Colonic mucosa (tissue), 4 donors: ENCODE results near the gene SRPK2. TPM values are rescaled to one million over a fixed set of nuclear protein-coding genes. Genes with fewer than 3 reads are reported as not detected.
"Not testable (repeated sequence)": the region's sequence is repeated elsewhere in the genome, so short reads cannot be mapped to it uniquely, and the experiment has no call there.

Experiments
- DNase-seq: peaks from one replicate; pipeline ENCODE4 v3.0.0-alpha.2; 2020
- H3K27ac ChIP-seq: fragments of 200-600 bp; one replicate; pipeline ENCODE4 v1.8.0; 2021
- H3K27me3 ChIP-seq: fragments of 200-600 bp; one replicate; pipeline ENCODE4 v1.8.0; 2021
- H3K36me3 ChIP-seq: fragments of 200-600 bp; one replicate; pipeline ENCODE4 v1.8.0; 2021
- H3K4me1 ChIP-seq: fragments of 200-600 bp; one replicate; pipeline ENCODE4 v1.8.0; 2021; ENCODE audit warnings: mild to moderate bottlenecking
- H3K4me3 ChIP-seq: fragments of 200-600 bp; one replicate; pipeline ENCODE4 v1.8.0; 2021
- H3K9ac ChIP-seq, 2 donors: one replicate each; pipeline ENCODE4 v1.7.0; 2013; ENCODE audit warnings: control low read depth in 2 of 2, low read depth in 2 of 2, low read length in 2 of 2
- H3K9me3 ChIP-seq: fragments of 200-600 bp; one replicate; pipeline ENCODE4 v1.8.0; 2021
- intact Hi-C: fragments of 100-400 bp; cut with DNase I; formaldehyde crosslinking; loops from one replicate; pipeline ENCODE4 v1.14.1; 2022
- total RNA-seq, 2 donors: library from RNA; stranded (reverse); fragmentation: NEBNext Ultra II Directional in 1 of 2; extraction: Animal tissue kit (Norgen Biotek cat#: 25700) in 1 of 2; gene quantifications; one replicate each; pipeline ENCODE4 v1.2.1, GENCODE V29; 2021
- TF ChIP-seq, protein P1 (sequence below): fragments of 200-600 bp; IDR thresholded peaks from one replicate; pipeline ENCODE4 v1.8.0; 2022; ENCODE audit warnings: antibody characterized with exemption, mild to moderate bottlenecking
- donor health status: healthy.
- donor health status: DM: no; HTN: no; CAD: no.
- donor health status: DM: no; HTN: no; CAD: no.

SRPK2 gene
- total RNA-seq, 2 donors from 2014 or later: 25.0 to 30.1 TPM

DNA sequence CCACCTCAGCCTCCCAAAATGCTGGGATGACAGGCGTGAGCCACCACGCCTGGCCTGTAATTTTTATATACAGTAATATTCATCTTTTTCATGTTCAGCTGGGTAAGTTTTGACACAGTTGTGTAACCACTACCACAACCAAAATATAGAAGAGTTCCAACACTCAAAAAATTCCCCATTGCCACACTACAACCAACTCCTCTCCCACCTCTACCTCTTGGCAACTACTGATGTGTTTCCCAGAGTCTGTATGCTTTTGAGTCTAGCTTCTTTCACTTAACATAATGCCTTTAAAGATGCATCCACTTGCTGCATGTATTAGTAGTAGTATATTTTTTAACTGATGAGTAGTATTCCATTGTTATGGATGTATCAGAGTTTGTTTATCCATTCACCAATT, 90.7 kb downstream of the SRPK2 start:
- no peaks in the 10 kb centered on the region for H3K4me1 ChIP-seq
- H3K4me3 ChIP-seq: no peak overlapping the region
- DNase-seq: no peak
- TF ChIP-seq, protein P1, sequence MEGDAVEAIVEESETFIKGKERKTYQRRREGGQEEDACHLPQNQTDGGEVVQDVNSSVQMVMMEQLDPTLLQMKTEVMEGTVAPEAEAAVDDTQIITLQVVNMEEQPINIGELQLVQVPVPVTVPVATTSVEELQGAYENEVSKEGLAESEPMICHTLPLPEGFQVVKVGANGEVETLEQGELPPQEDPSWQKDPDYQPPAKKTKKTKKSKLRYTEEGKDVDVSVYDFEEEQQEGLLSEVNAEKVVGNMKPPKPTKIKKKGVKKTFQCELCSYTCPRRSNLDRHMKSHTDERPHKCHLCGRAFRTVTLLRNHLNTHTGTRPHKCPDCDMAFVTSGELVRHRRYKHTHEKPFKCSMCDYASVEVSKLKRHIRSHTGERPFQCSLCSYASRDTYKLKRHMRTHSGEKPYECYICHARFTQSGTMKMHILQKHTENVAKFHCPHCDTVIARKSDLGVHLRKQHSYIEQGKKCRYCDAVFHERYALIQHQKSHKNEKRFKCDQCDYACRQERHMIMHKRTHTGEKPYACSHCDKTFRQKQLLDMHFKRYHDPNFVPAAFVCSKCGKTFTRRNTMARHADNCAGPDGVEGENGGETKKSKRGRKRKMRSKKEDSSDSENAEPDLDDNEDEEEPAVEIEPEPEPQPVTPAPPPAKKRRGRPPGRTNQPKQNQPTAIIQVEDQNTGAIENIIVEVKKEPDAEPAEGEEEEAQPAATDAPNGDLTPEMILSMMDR: no peak
- H3K27me3 ChIP-seq: no peaks in the 10 kb centered on the region
- no peaks in the 10 kb centered on the region for H3K36me3 ChIP-seq
- H3K9ac ChIP-seq: no peak overlapping the region
- H3K27ac ChIP-seq: no peak overlapping the region
- H3K9me3 ChIP-seq: no peaks in the 10 kb centered on the region
- intact Hi-C loops: no loop called here

DNA sequence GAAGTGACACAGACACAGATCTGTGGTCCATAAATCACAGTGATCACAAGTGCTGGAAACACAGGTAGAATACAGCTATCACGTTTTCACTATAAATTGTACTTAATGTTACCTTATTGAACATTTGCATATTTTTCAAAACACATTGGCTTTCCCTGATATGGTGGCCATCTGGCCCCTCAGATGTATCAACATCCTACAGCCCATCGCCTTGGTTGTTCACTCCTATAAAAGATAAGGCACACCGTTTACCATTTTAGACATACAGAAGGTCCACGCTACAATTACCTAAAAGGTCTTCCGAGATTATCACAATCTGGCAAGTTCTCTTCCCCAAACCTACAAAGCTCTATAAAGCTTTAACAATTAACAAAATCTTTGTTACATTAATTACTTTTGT, 91.4 kb downstream of the SRPK2 start:
- Histone ChIP-seq H3K27me3 (no peaks in the 10 kb centered on the region), H3K27ac (no peak overlapping the region), H3K9me3 (no peaks in the 10 kb centered on the region), H3K36me3 (no peaks in the 10 kb centered on the region), H3K4me1 (no peaks in the 10 kb centered on the region), H3K4me3 (no peak overlapping the region), H3K9ac (no peak overlapping the region)
- intact Hi-C loops: no loop called here
- TF ChIP-seq, protein P1: no peak
- no peak for DNase-seq

DNA sequence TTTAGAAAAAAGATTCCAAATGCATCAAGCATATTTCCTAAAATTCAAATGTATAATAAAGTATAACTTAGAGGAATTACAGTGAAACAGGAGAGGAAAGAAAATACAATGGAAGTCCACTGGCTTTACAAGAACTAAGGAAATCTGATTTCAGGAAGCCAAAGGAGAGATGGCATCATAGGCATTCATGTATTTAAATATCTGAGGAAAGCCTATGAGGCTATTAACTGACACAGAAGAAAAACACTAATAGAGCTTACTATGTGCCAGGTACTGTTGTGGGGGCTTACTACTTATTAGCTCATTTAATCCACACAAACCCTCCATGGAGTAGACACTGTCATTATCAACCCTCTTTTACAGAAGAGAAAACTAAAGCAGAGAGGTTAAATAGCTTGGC, 92.2 kb downstream of the SRPK2 start:
- intact Hi-C loops: no loop called here
- Histone ChIP-seq H3K36me3 (no peaks in the 10 kb centered on the region), H3K9ac (no peak overlapping the region), H3K27me3 (no peaks in the 10 kb centered on the region), H3K4me1 (no peaks in the 10 kb centered on the region), H3K9me3 (no peaks in the 10 kb centered on the region), H3K27ac (no peak overlapping the region), H3K4me3 (no peak overlapping the region)
- DNase-seq: no peak
- TF ChIP-seq, protein P1: no peak

DNA sequence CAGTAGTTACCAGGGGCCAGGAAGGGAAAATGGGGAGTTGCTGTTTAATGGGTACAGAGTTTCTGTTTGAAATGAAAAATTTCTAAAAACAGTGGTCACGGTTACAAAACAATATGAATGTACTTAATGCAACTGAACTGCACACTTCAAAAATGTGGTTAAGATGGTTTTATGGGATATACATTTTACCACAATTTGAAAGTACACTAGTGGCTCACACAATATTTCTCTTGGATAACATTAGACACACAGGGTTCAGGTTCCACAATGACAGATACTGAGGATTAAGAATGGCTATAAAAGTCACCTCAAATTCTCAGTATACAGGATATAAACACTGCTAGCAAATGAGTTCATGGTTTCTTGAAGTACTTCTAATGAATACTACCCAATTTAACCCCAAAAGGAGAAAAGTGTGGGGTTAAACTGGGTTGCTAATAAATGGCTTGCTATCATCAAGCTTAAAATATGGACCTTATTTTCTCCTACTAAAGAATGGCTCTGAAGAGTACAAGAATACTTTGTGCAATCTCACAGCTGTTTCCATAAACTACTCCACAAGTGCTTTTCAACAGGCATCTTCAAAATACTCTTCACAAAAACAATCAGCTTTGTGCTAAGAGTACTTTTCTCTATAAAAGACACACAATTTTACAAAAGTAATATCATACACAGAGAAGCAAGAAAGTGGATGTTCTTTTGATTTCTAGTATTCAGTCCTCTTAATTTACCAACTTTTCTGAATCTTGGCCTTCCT, 92.9 kb downstream of the SRPK2 start:
- no peaks in the 10 kb centered on the region for H3K27me3 ChIP-seq
- H3K9ac ChIP-seq: no peak overlapping the region
- no peak overlapping the region for H3K27ac ChIP-seq
- no peaks in the 10 kb centered on the region for H3K4me1 ChIP-seq
- intact Hi-C loops: no loop called here
- H3K9me3 ChIP-seq: no peaks in the 10 kb centered on the region
- H3K4me3 ChIP-seq: no peak overlapping the region
- H3K36me3 ChIP-seq: no peaks in the 10 kb centered on the region
- TF ChIP-seq, protein P1: no peak
- no peak for DNase-seq

DNA sequence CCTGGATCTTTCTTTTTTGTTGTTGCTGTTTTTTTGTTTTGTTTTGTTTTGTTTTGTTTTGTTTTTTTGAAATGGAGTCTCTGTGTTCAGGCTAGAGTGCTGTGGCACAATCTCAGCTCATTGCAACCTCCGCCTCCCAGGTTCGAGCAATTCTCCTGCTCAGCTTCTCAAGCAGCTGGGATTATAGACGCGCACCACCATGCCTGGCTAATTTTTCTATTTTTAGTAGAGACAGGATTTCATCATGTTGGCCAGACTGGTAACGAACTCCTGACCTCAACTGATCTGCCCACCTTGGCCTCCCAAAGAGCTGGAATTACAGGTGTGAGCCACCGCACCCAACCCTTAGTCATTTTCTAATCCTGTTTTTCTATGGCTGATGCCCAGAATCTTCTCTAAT, 94.2 kb downstream of the SRPK2 start:
- H3K27ac ChIP-seq, intact Hi-C loops: not testable (repeated sequence)

DNA sequence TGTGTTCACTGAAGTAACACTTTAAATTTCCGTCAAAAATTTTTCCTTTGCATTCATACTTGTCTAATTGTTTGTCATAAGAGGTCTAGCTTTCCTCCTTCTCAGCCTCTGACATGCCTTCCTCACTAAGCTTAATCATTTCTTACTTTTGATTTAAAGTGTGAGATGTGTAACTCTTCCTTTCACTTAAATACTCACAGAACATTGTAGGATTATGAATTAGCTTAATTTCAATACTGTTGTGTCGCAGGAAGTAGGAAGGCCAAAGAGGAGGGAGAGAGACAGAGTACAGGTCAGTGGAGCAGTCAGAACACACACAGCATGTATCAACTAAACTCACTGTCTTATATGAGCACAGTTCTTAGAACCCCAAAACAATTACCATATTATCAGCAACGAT, 99.0 kb downstream of the SRPK2 start:
- intact Hi-C loops: no loop called here
- no peaks in the 10 kb centered on the region for H3K9me3 ChIP-seq
- no peaks in the 10 kb centered on the region for H3K4me1 ChIP-seq
- H3K27me3 ChIP-seq: no peaks in the 10 kb centered on the region
- no peak for DNase-seq
- H3K9ac ChIP-seq: no peak overlapping the region
- H3K36me3 ChIP-seq: no peaks in the 10 kb centered on the region
- no peak overlapping the region for H3K4me3 ChIP-seq
- H3K27ac ChIP-seq: no peak overlapping the region
- TF ChIP-seq, protein P1: no peak

More for the DNA sequence above, 94.2 kb downstream of the SRPK2 start:
- not testable (repeated sequence) for H3K4me1 ChIP-seq, H3K9ac ChIP-seq, DNase-seq, H3K9me3 ChIP-seq, H3K4me3 ChIP-seq, H3K36me3 ChIP-seq, H3K27me3 ChIP-seq
